HEK293T (cell line): ENCODE results near the gene NOL4L.

Experiments used
- CTCF ChIA-PET: fragments of 350-600 bp; formaldehyde crosslinking; extraction: SDS; loops from one replicate; lab custom pipeline; 2021; ENCODE audit warnings: antibody characterized with exemption, inconsistent platforms; lab: Yijun Ruan, JAX
- POLR2A ChIA-PET: fragments of 350-600 bp; formaldehyde crosslinking; extraction: SDS; loops from one replicate; lab custom pipeline; 2020; ENCODE audit warnings: antibody characterized with exemption, inconsistent platforms; lab: Yijun Ruan, JAX
- DNase-seq: peaks from one replicate; pipeline ENCODE4 v3.0.0; 2012; ENCODE audit warnings: mixed read lengths; ENCODE audit errors: extremely low spot score
- ARNT ChIP-seq: fragments of 450-650 bp; IDR thresholded peaks from 2 replicates; pipeline ENCODE4 v1.6.1; 2017; ENCODE audit warnings: mild to moderate bottlenecking
- BHLHE40 ChIP-seq: fragments of 450-650 bp; IDR thresholded peaks from 2 replicates; pipeline ENCODE4 v1.6.1; 2016; ENCODE audit warnings: mild to moderate bottlenecking, moderate library complexity, borderline replicate concordance
- CTBP1 ChIP-seq: fragments of 450-650 bp; IDR thresholded peaks from 2 replicates; pipeline ENCODE4 v1.6.1; 2016; ENCODE audit warnings: borderline replicate concordance
- ELF4 ChIP-seq: fragments of 450-650 bp; IDR thresholded peaks from 2 replicates; pipeline ENCODE4 v1.6.1; 2017; ENCODE audit warnings: antibody characterized with exemption
- FOXA1 ChIP-seq: fragments of 450-650 bp; IDR thresholded peaks from 2 replicates; pipeline ENCODE4 v1.6.1; 2016; ENCODE audit warnings: mild to moderate bottlenecking
- FOXK2 ChIP-seq: fragments of 450-650 bp; IDR thresholded peaks from 2 replicates; pipeline ENCODE4 v1.6.1; 2016; ENCODE audit warnings: mild to moderate bottlenecking
- FOXM1 ChIP-seq: fragments of 450-650 bp; IDR thresholded peaks from 2 replicates; pipeline ENCODE4 v1.6.1; 2017; ENCODE audit warnings: mild to moderate bottlenecking, borderline replicate concordance
- HDGF ChIP-seq: fragments of 450-650 bp; IDR thresholded peaks from 2 replicates; pipeline ENCODE4 v1.6.1; 2017; ENCODE audit warnings: antibody characterized with exemption, borderline replicate concordance
- L3MBTL2 ChIP-seq: fragments of 450-650 bp; conservative IDR thresholded peaks from 2 replicates; pipeline ENCODE4 v1.6.1; 2016; ENCODE audit warnings: mild to moderate bottlenecking
- LEF1 ChIP-seq: fragments of 450-650 bp; IDR thresholded peaks from 2 replicates; pipeline ENCODE4 v1.6.1; 2017; ENCODE audit warnings: mild to moderate bottlenecking, borderline replicate concordance
- NFRKB ChIP-seq: fragments of 450-650 bp; IDR thresholded peaks from 2 replicates; pipeline ENCODE4 v1.6.1; 2016; ENCODE audit warnings: mild to moderate bottlenecking, moderate library complexity
- SP1 ChIP-seq: fragments of 450-650 bp; IDR thresholded peaks from 2 replicates; pipeline ENCODE4 v1.6.1; 2017
- SUZ12 ChIP-seq: fragments of 450-650 bp; IDR thresholded peaks from 2 replicates; pipeline ENCODE4 v1.6.1; 2016; ENCODE audit warnings: mild to moderate bottlenecking
- TARDBP ChIP-seq: fragments of 450-650 bp; IDR thresholded peaks from 2 replicates; pipeline ENCODE4 v1.6.1; 2016
- ZNF384 ChIP-seq: fragments of 450-650 bp; IDR thresholded peaks from 2 replicates; pipeline ENCODE4 v1.6.1; 2016
- TF ChIP-seq, protein P1 (sequence below): fragments of 450-650 bp; IDR thresholded peaks from 2 replicates; pipeline ENCODE4 v1.6.1; 2016

The NOL4L gene

DNA sequence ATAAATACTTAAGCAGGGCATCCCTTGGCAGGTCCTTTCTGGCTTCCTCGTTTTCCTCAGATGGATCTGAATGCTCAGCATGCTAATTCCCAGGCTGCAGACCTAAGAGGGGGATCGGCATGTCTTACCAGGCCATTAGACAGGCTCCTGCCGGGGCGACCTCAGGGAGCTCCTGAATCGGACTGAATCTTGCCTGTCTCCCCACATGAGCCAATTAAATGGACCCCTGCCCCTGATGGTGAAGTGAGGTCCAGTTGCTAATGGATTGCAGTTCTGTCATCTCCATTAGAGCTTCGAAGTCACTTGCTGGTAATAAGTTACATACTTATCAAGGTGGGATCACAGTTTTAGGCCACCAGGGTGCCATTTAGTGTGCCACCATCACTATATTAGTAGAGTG, 51.4 kb downstream of the NOL4L start:
- no peak for DNase-seq
- ChIA-PET CTCF (interaction anchor here (1.1 kb wide), 1 partner anchor 119 kb away, joined by 4 read pairs; no protein-coding TSS in a partner anchor), POLR2A (no interaction called here)
- TF ChIP-seq ZNF384 (no peak), NFRKB (no peak), TARDBP (no peak), ELF4 (no peak), L3MBTL2 (no peak), FOXK2 (no peak), BHLHE40 (no peak), CTBP1 (no peak), LEF1 (no peak), FOXA1 (no peak), SUZ12 (no peak), FOXM1 (no peak), HDGF (no peak), ARNT (no peak), SP1 (no peak)
- TF ChIP-seq, protein P1, sequence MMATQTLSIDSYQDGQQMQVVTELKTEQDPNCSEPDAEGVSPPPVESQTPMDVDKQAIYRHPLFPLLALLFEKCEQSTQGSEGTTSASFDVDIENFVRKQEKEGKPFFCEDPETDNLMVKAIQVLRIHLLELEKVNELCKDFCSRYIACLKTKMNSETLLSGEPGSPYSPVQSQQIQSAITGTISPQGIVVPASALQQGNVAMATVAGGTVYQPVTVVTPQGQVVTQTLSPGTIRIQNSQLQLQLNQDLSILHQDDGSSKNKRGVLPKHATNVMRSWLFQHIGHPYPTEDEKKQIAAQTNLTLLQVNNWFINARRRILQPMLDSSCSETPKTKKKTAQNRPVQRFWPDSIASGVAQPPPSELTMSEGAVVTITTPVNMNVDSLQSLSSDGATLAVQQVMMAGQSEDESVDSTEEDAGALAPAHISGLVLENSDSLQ: no peak

DNA sequence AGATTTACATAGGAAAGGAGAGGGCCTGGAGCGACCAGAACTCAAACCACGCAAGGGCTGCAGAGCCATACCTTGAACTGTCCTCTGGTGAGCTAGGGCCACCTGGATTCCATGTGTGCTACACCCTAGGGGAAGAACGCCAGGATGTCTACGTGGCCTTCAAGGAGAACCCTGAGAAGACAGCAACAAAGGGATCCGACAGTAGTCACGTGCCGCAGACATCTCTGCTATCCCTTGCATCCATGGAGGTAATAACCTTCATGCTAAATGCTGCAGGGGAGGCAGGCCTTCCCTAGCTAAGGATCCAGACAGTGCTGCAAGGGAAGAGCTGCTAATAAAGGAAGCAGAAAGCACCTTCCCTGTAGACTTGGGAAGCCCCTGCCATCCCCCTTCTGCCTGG, 52.9 kb downstream of the NOL4L start:
- ChIA-PET POLR2A (no interaction called here), CTCF (no interaction called here)
- TF ChIP-seq BHLHE40: no peak
- TF ChIP-seq FOXA1: no peak
- TF ChIP-seq, protein P1: no peak
- no peak for TF ChIP-seq LEF1
- no peak for TF ChIP-seq CTBP1
- TF ChIP-seq FOXM1: no peak
- no peak for TF ChIP-seq ARNT
- no peak for TF ChIP-seq ZNF384
- no peak for TF ChIP-seq TARDBP
- no peak for TF ChIP-seq L3MBTL2
- TF ChIP-seq SP1: no peak
- TF ChIP-seq SUZ12: no peak
- TF ChIP-seq ELF4: no peak
- no peak for TF ChIP-seq FOXK2
- TF ChIP-seq NFRKB: no peak
- TF ChIP-seq HDGF: no peak
- DNase-seq: no peak

DNA sequence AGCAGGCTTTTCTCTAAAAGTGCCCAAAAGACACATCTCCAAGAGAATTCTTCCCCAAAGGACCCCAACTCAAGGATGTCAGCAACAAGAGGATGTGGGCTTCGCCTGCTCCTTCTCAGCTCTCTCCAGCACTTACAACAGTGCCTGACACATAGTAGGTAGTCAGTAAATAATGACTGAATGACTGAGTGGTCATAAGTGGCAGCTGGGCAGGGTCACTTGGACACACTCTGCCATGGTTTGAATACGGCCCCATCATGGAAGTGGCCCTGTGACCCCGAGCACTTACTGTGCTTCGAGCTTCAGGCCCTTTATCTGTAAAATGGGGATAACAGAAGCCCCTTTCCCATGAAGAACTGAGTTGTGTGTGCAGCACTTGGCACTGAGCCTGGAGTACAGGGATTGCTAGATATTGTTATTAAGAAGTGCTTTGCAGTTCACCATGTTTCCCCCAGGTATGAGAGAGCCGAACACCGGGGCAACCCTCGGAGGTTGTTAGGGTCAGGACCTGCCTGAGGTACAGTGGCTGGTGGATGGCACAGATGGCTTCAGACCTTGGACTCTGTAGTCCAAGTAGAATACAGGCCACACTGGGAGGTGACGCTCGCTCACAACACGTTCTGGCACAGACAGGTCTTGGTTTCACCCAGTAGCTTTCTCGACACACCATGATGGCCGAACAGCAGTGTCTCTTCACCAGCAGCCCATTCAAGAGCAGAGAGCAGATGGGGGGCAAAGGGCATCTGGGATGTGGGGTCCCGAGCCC, 56.0 kb downstream of the NOL4L start:
- CTCF ChIA-PET: interaction anchor here (1.0 to 1.2 kb wide), 2 partner anchors 29 to 124 kb away, joined by 3 read pairs; no protein-coding TSS in a partner anchor
- no peak for TF ChIP-seq ZNF384
- TF ChIP-seq, protein P1: no peak
- no peak for TF ChIP-seq FOXA1
- no peak for TF ChIP-seq ELF4
- no peak for TF ChIP-seq FOXK2
- no peak for TF ChIP-seq ARNT
- TF ChIP-seq HDGF: no peak
- POLR2A ChIA-PET: no interaction called here
- DNase-seq: no peak

DNA sequence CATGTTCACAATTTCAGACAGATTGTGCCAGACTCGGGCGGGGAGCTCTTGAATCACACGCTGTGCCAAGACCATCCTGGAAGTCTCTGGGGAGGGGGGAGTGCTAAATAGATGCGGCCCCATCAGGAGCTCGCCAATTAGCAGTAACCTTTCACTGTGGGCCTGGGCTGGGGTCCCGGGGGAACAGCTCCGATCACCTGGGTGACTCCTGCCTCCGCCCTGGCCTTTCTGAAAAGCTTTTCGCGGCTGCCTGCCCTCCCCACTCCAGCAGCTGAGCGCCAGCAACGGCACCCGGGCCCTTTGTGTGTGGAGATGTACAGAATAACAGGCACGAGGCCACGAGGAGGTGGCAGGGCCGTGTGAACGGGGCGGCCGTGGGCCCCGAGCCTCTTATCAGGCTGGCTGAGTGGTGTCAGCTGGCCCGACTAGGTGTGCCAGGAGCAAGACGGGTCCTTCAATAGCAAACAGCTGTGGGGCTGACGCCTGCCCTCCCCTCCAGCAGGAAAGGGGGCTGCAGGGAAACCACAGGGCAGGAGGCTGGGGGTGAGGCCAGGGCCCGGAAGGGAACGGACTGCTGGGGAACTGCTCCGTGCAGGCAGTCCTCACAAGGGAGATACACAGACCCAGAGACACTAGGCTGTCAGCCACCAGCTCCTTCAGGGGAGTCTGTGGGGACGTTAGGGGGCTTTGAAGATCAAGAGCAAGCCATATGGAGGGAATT, 56.8 kb downstream of the NOL4L start:
- no peak for DNase-seq
- POLR2A ChIA-PET: no interaction called here
- CTCF ChIA-PET: interaction anchor here (1.0 to 1.2 kb wide), 2 partner anchors 28 to 124 kb away, joined by 3 read pairs; no protein-coding TSS in a partner anchor
- TF ChIP-seq HDGF: no peak
- TF ChIP-seq NFRKB: no peak
- TF ChIP-seq L3MBTL2: no peak
- TF ChIP-seq SUZ12: no peak
- no peak for TF ChIP-seq BHLHE40
- TF ChIP-seq SP1: no peak
- no peak for TF ChIP-seq TARDBP
- no peak for TF ChIP-seq FOXK2
- no peak for TF ChIP-seq FOXA1
- no peak for TF ChIP-seq FOXM1
- TF ChIP-seq ARNT: no peak
- TF ChIP-seq ZNF384: no peak
- TF ChIP-seq CTBP1: no peak
- TF ChIP-seq, protein P1: no peak
- no peak for TF ChIP-seq ELF4
- no peak for TF ChIP-seq LEF1

DNA sequence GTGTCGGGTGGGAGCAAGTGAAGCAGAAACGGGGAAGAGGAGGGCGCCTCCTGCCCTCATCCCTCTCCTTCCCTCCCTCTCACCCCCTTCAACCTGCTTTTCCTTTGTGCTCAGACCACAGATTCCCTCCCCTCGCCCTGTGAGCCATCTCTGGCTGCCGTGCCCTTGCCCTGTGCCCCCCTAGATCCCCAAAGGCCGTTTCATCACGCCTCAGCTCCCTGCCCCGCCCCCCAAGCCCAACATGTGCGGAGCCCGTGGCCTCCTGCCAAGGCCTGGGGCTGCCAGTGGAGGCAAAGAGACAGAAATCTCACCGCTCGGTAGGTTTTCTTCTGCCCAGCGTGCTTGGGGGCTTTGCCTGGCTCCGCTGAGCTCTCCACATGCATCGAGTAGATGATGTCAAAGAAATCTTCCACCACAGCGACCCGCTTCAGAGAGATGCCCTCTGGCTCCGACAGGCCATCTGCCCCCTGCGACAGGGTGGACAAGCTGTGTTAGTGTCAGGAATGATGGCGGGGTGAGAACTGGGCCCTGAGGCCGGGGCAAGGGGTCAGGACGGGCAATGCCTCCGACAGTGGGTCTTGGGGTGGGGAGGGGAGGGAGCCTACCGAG, 57.6 kb downstream of the NOL4L start:
- TF ChIP-seq, protein P1: no peak
- no peak for TF ChIP-seq FOXA1
- TF ChIP-seq ZNF384: no peak
- no peak for TF ChIP-seq SP1
- TF ChIP-seq ARNT: no peak
- no peak for TF ChIP-seq FOXK2
- no peak for TF ChIP-seq SUZ12
- TF ChIP-seq ELF4: no peak
- TF ChIP-seq BHLHE40: no peak
- no peak for TF ChIP-seq TARDBP
- no peak for TF ChIP-seq NFRKB

More for the DNA sequence above, 57.6 kb downstream of the NOL4L start:
- ChIA-PET CTCF (no interaction called here), POLR2A (no interaction called here)
- no peak for DNase-seq
